Spleen (tissue), 11 donors: ENCODE results near the gene KIF16B. TPM values are rescaled to one million over a fixed set of nuclear protein-coding genes. Genes with fewer than 3 reads are reported as not detected.
A peak's percentile ranks its signal among the peaks of the same experiment; 100 is the strongest.

Experiments used
- DNase-seq: peaks from one replicate; pipeline ENCODE4 v3.0.0-alpha.2; 2020
- H3K27ac ChIP-seq, 8 donors: fragments of 200-600 bp; sonication (generic) in 7 of 8; 1 replicate in 4 of 8; 2 replicates in 4 of 8; pipeline versions ENCODE4 v1.5.0 to v1.8.0; 2016 to 2021; ENCODE audit warnings: inconsistent platforms in 4 of 8, mild to moderate bottlenecking in 4 of 8, moderate library complexity in 1 of 8
- H3K27me3 ChIP-seq, 7 donors: fragments of 200-600 bp; sonication (generic) in 6 of 7; replicated peaks in 1 of 7; 1 replicate in 4 of 7; 2 replicates in 3 of 7; pipeline versions ENCODE4 v1.5.0 to v1.8.0; 2016 to 2021; ENCODE audit warnings: inconsistent platforms in 3 of 7, mild to moderate bottlenecking in 1 of 7
- H3K36me3 ChIP-seq, 6 donors: fragments of 200-600 bp; sonication (generic) in 5 of 6; 1 replicate in 4 of 6; 2 replicates in 2 of 6; pipeline versions ENCODE4 v1.5.0 to v1.8.0; 2016 to 2021; ENCODE audit warnings: inconsistent platforms in 2 of 6
- H3K4me1 ChIP-seq, 6 donors: fragments of 200-600 bp; sonication (generic) in 5 of 6; 1 replicate in 3 of 6; 2 replicates in 3 of 6; pipeline versions ENCODE4 v1.5.0 to v1.8.0; 2016 to 2021; ENCODE audit warnings: inconsistent platforms in 3 of 6
- H3K4me3 ChIP-seq, 8 donors: fragments of 200-600 bp; sonication (generic) in 7 of 8; 1 replicate in 4 of 8; 2 replicates in 4 of 8; pipeline versions ENCODE4 v1.5.0 to v1.8.0; 2016 to 2021; ENCODE audit warnings: inconsistent platforms in 4 of 8, mild to moderate bottlenecking in 4 of 8, moderate library complexity in 2 of 8
- H3K9me3 ChIP-seq, 8 donors: fragments of 200-600 bp; sonication (generic) in 7 of 8; 1 replicate in 4 of 8; 2 replicates in 4 of 8; pipeline versions ENCODE4 v1.5.0 to v1.8.0; 2016 to 2021; ENCODE audit warnings: inconsistent platforms in 4 of 8
- CTCF ChIP-seq, 11 experiments: fragments of 200-600 bp in 7 of 11; fragments of 450-650 bp in 4 of 11; sonication (generic) in 4 of 11; IDR thresholded peaks in 8 of 11; conservative IDR thresholded peaks in 3 of 11; 1 replicate in 7 of 11; 2 replicates in 4 of 11; pipeline versions ENCODE4 v1.4.0 to v1.8.0; 2016 to 2021; ENCODE audit warnings: antibody characterized with exemption in 11 of 11, inconsistent platforms in 4 of 11, mild to moderate bottlenecking in 1 of 11
- POLR2A ChIP-seq, 3 donors: fragments of 450-650 bp; IDR thresholded peaks; one replicate each; pipeline ENCODE4 v1.5.1; 2017; ENCODE audit warnings: antibody characterized with exemption in 3 of 3, mild to moderate bottlenecking in 1 of 3
- POLR2AphosphoS5 ChIP-seq, 3 donors: sonication (generic); formaldehyde crosslinking; IDR thresholded peaks; one replicate each; pipeline ENCODE4 v1.5.1; 2017; ENCODE audit warnings: antibody characterized with exemption in 3 of 3
- WGBS, 5 donors: extraction: QIAGEN DNeasy Blood & Tissue Kit in 3 of 5; methylation state at CpG; one replicate each; pipeline versions ENCODE4 v1.1.5 to v1.1.7; 2013 to 2018; 5-methylcytosine and 5-hydroxymethylcytosine counted together
- intact Hi-C: fragments of 100-400 bp; cut with DNase I; formaldehyde crosslinking; loops from one replicate; pipeline ENCODE4 v1.15.0; 2023; ENCODE audit warnings: low total_unique reads
- polyA plus RNA-seq, 3 donors: library from polyadenylated mRNA; stranded (reverse); fragments of 200-250 nt; gene quantifications; one replicate each; pipeline ENCODE4 v1.2.1, GENCODE V29; 2013
- total RNA-seq, 7 donors: library from RNA; depleted of rRNA in 3 of 7; stranded (reverse); fragments of >200 nt in 3 of 7; fragmentation: NEBNext Ultra II Directional in 4 of 7; extraction: Animal tissue kit (Norgen Biotek cat#: 25700) in 4 of 7; gene quantifications; one replicate each; pipeline versions ENCODE4 v1.1.0 to v1.2.1, GENCODE V29; 2016 to 2021
- donor health status: healthy with polysubstance abuse.
- donor health status: DM: no; HTN: no; CAD: no; lungs with moderate emphysema.
- donor health status: DM: no; HTN: no; CAD: no.
- donor health status: Bipolar disorder and iron deficiency.
- donor health status: healthy.
- donor health status: DM: no; HTN: no; CAD: no.
- donor health status: DM: yes; HTN: yes; CAD: no.

KIF16B gene
- total and polyA plus RNA-seq, 10 donors: 3.0 to 30.1 (median 21.2) TPM

- Histone ChIP-seq H3K27me3 (no peaks in the 10 kb centered on the region), H3K4me3 (no peak overlapping the region), H3K4me1 (peaks cover 0 to 16% (median 4%) of the 10 kb centered on the region in 6 donors), H3K27ac (no peak overlapping the region), H3K9me3 (no peaks in the 10 kb centered on the region), H3K36me3 (no peaks in the 10 kb centered on the region)
- intact Hi-C loops: no loop called here
- no peak for TF ChIP-seq POLR2AphosphoS5 (IDR thresholded peaks at IDR 0.05)
- no peak for TF ChIP-seq CTCF (IDR thresholded peaks at IDR 0.05 in 8 of 11, conservative IDR thresholded peaks at IDR 0.05 in 3 of 11)
- TF ChIP-seq POLR2A (IDR thresholded peaks at IDR 0.05): no peak
- no peak for DNase-seq
- WGBS, 5 donors: 90 to 99% (median 93%) methylated on average over 5 of the region's 5 CpGs
Observed at GRCh38 chr20:16279320-16279719, 293.9 kb downstream of the KIF16B start.

GRCh38 chr20:16273812-16274555, 299.3 kb downstream of the KIF16B start:
- no peak for DNase-seq
- Histone ChIP-seq H3K9me3 (no peaks in the 10 kb centered on the region), H3K27me3 (no peaks in the 10 kb centered on the region), H3K4me1 (peaks cover 0 to 10% (median 4%) of the 10 kb centered on the region in 6 donors), H3K36me3 (peaks cover 0 to 25% (median 3%) of the 10 kb centered on the region in 6 donors), H3K27ac (peak overlapping the region in 3 of 8 donors; percentile 2 to 28 (median 17)), H3K4me3 (no peak overlapping the region)
- intact Hi-C loops: no loop called here
- TF ChIP-seq CTCF (IDR thresholded peaks at IDR 0.05 in 8 of 11, conservative IDR thresholded peaks at IDR 0.05 in 3 of 11) (no peak), POLR2A (IDR thresholded peaks at IDR 0.05) (no peak), POLR2AphosphoS5 (IDR thresholded peaks at IDR 0.05) (no peak)
- 66 to 77% (median 73%) methylated on average over 4 of the region's 4 CpGs for WGBS, 5 donors

GRCh38 chr20:16272780-16273360, 300.4 kb downstream of the KIF16B start:
- Histone ChIP-seq H3K4me3 (no peak overlapping the region), H3K27ac (no peak overlapping the region), H3K36me3 (peaks cover 0 to 30% (median 3%) of the 10 kb centered on the region in 6 donors), H3K9me3 (peaks cover 0 to 5% (median 1%) of the 10 kb centered on the region in 8 donors), H3K4me1 (peaks cover 0 to 10% (median 4%) of the 10 kb centered on the region in 6 donors), H3K27me3 (no peaks in the 10 kb centered on the region)
- TF ChIP-seq CTCF (IDR thresholded peaks at IDR 0.05 in 8 of 11, conservative IDR thresholded peaks at IDR 0.05 in 3 of 11) (no peak), POLR2AphosphoS5 (IDR thresholded peaks at IDR 0.05) (no peak), POLR2A (IDR thresholded peaks at IDR 0.05) (no peak)
- no peak for DNase-seq
- intact Hi-C loops: no loop called here
- 87 to 93% (median 91%) methylated on average over 17 to 20 of the region's 20 CpGs for WGBS, 5 donors

GRCh38 chr20:16271450-16271849, 301.8 kb downstream of the KIF16B start:
- intact Hi-C loops: no loop called here
- TF ChIP-seq POLR2AphosphoS5 (IDR thresholded peaks at IDR 0.05) (no peak), CTCF (IDR thresholded peaks at IDR 0.05 in 8 of 11, conservative IDR thresholded peaks at IDR 0.05 in 3 of 11) (no peak), POLR2A (IDR thresholded peaks at IDR 0.05) (no peak)
- Histone ChIP-seq H3K27ac (no peak overlapping the region), H3K4me3 (no peak overlapping the region), H3K36me3 (peaks cover 0 to 42% (median 3%) of the 10 kb centered on the region in 6 donors), H3K27me3 (no peaks in the 10 kb centered on the region), H3K9me3 (peaks cover 0 to 19% (median 15%) of the 10 kb centered on the region in 8 donors), H3K4me1 (peaks cover 0 to 10% (median 4%) of the 10 kb centered on the region in 6 donors)
- 84 to 98% (median 98%) methylated on average over 1 of the region's 1 CpG for WGBS, 5 donors
- DNase-seq: no peak
